GM18508 (cell line): Measurements from ENCODE around the gene B4GALT3.
A peak's percentile ranks its signal among the peaks of the same experiment; 100 is the strongest.
"Not testable (repeated sequence)": the region's sequence is repeated elsewhere in the genome, so short reads cannot be mapped to it uniquely, and the experiment has no call there.

Experiments used
- ATAC-seq: cut with Tn5 transposase; IDR thresholded peaks from one replicate; pipeline ENCODE4 v1.9.1; 2021; ENCODE audit warnings: moderate number of reproducible peaks; ENCODE audit not compliant: insufficient read depth, unreplicated experiment

The B4GALT3 gene

DNA sequence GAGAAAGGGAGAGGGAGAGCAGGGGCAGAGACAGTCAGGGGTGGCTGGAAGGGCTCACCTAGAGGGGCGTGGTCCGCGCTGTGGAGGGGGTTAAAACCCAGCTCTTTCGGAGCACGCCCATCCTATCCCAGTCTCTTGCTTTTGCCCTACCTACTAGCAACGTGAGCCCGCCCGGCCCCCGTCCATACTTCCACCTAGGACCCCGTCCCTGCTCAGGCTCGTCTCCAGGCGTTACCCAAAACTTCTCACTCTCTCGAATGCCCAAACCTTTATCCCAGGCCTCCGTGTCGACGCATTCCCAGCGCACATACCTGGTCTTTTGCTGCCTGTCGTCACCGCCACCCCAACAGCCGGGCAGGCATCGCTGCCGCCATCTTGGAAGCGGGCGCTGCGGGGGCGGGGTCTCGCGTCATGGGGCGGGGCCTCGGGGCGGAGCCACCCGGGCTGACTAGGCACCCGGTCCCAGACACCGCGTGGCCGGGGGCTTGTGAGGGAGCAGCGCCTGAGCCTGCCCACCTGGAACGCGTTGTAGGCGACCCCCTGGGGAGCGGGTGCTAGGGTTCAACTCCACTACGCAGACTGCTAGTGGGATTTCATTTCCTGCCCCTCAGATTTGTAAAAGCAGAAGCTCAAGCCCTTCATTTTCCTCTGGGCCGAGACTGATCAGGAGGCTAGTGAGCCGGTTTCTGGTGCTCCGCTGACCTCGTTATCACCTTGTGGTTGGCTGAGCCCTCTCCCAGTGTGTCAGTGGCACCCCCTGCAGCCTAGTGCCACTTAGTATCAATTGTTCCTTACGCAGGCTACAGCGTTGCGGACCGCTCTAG is at the start of gene B4GALT3:
Gene B4GALT3 (minus strand): TSS at position 396 of the 824 bp plus-strand sequence. CDS start 1,447 bp downstream, outside the sequence.
- no peak for ATAC-seq

DNA sequence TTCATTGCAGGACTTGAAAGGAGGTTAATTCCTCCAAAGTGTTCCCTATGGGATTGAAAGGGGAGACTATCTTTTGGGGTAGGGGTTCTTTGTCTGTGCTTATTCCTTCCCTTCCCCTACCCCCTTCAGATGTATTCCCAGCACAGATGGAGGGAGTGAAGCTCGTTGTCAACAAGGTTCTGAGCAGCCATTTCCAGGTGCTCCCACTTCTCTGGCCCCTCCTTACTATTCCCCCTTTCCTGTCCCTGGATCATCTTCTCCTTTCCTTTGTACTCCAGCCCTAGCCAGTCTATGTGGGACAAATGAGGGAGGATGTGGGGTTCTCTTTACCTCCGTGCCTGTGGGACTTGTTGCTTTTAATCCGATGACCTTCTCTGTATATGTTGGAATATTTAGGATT is 49.5 kb upstream of the B4GALT3 start:
- no peak for ATAC-seq

GRCh38 chr1:161226320-161226711 is 49.0 kb upstream of the B4GALT3 start:
- no peak for ATAC-seq

DNA sequence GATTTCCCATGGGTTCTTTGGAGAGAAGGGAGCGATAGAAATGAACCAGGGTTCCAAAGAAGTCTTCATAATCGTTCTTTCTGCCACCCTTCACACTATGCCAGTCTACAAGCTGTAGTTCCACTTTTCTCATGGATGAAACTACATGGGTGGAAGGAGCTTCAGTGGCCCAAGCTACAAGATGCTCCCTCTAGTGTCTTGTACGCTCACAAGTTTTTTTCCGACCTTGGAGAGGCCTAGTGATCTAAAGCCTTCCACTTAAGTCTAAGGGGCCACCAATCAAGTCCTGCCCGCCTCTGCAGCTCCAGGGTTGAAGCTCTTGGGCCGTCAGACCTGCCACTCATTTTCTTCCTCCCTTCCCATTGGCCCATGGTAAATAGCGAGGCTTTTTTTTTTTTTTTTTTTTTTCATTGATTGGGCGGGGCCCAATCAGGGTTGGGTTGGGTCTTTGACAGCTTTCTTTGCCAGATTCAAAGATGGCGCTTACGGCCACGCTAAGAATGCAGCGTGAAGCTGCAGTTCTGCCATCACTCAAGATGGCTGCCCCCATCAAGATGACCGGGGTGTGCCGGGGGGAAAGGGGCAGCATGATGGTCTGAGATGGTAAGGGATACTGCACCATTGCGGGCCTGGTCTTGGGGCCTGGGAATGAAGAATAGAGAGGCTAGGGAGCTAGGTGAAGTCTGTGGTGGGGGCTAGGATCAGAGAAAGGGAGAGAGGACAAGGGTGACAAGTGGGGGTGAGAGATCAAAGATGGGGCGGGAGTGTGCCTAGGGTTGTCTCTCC is 48.4 kb upstream of the B4GALT3 start, which contains the start of gene TOMM40L:
Gene TOMM40L (plus strand): TSS at position 527 of the 786 bp plus-strand sequence. CDS start 430 bp downstream, outside the sequence.
- peak; percentile 87 for ATAC-seq

DNA sequence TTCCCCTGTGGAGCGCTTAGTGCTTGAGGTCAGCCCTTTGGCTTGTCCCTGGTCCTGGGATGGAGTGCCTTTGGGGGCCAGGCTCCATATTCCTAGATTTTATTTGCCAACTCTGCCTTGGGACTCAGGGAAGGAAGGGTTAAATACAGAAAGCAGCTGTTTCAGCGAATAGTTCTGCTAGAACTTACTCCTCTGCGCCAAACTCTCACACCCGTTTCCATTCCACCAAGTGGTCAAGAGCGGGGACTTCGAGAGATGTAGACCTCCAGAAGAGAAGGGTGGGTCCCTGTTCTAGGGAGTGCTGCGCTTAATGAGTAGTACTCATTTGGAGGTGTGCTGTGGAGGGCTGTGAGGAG is 47.8 kb upstream of the B4GALT3 start:
- ATAC-seq: peak; percentile 0

DNA sequence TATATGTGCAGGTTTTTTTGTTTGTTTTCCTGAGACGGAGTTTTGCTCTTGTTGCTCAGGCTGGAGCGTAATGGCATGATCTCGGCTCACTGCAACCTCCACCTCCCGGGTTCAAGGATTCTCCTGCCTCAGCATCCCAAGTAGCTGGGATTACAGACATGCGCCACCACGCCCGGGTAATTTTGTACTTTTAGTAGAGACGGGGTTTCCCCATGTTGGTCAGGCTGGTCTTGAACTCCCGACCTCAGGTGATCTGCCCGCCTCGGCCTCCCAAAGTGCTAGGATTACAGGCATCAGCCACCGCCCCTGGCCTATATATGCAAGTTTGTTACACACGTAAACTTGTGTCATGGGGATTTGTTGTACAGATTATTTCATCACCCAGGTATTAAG is 47.4 kb upstream of the B4GALT3 start:
- not testable (repeated sequence) for ATAC-seq

DNA sequence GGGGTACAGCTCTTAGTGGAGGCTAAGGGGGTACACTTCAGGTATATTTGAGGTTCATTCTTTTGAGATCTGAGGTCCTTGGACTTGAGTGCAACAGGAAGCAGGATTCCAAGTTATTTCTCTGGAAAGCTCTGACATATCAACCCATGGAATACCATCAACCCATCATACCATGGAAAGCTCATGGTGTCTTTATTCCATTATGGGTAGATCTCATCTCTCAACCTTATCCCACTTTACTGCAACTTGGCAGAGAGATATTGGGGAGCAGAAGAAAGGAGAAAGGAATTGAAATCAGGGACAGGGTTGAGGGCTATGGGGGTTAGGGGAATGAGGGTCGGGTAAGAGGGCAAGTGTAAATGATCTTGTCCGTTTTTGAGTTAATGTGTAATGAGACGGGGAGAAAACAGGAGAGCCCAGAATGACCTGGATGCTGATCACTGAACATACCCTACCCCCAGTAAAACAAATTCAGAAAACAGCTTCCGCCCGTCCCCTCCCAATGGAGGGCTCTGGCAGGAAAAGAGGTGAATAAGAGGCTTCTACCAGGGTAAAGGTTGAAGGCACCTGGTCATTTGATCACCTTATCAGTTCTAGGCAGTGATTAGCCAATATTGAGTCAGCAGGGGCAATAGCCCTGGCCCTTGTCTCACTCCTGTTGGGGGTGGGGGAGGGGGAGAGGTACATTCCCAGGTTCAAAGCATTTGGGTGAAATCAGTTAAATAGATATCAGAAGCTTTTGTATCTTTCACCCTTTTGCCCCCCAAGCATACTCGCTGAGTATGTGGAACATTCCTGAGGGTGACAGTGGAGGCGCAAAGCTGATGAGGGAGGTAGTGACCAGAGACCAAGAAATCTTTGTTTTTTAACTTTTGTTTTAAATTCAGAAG is 46.7 kb upstream of the B4GALT3 start:
- ATAC-seq: no peak

DNA sequence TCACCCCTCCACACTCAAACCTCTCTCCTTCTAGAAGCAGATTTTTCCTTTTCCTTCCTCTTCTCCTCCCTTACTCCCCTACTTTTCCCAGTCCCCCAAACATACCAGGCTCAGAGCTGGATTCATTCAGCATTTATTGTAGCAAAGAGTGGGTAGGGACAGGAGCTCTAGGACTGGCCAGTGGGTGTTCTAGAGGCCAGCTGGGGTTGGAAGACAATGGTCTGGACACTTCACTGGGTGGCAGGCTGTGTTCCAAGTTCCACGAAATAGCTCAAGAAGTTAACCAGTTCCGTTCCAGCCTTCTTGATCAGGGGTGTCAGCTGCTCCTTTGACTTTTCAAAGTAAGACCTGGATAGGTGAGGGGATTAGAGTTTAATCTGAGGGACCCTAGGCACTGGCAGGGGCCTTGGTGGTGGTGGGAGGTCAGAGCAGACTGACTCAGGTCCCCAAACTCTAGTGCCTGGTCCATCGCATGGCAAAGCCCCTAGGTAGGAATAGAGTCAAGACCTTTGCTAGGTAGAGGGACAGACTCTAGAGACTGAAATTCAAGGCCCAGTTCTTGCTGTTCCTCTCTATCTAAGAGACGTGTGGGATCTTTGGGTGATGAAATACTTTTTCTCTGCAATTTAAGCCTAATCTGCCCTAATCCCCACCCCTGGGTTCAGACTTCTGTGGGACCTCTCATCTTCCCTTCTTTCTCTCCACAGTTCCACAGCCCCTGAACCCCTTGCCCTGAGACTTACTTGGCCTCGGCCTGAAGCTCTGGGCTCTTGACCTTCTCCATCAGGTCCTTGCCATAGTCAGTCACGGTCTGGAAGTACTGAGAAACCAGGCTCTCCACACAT is 45.1 kb upstream of the B4GALT3 start:
- ATAC-seq: no peak

DNA sequence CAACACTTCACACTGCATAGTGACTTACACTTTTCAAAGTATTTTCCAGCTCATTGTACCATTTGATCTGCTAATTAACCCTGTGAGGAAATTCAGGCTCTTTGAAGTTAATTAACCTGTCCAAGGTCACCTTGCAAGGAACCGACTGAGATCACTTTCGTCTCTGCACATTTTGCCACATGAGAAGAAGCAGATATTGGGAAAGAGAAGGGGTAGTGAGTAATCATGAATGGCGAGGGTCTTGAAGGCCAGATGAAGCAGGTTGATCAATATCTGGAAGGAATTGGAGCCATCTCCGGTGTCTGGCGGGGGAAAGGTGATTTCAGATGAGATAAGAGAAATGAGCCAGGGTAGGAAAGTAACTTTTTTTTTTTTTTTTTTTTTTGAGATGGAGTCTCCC is 42.7 kb upstream of the B4GALT3 start:
- no peak for ATAC-seq

- no peak for ATAC-seq
Observed at GRCh38 chr1:161219078-161219892, 42.0 kb upstream of the B4GALT3 start.

DNA sequence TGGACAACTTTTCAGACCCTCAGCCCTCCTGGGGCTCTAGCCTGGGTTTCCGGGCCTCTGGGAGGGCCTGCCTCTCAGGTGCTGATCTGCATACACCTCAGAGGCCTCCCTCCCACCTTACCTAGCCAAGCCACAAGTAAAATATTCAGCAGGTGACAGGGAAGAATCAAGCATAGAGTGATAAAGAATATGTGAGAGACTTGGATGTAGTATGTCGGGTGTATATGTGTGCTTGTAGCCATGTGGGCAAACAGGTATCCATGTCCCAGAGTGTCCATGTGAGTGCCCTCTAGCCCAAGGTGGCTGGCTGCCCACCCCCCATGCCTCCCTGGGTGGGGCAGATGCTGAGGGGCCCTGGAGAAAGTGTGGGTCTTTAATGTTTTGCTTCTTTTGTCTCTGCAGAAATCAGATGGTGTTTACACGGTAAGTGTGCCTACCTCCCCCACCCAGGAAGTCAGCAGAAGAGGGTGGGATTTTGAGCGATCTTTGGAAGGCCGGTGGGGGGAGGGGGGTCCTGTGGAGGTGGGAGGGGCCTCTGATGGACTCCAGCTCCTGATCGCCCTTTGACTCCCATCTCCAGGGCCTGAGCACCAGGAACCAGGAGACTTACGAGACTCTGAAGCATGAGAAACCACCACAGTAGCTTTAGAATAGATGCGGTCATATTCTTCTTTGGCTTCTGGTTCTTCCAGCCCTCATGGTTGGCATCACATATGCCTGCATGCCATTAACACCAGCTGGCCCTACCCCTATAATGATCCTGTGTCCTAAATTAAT is 41.2 kb upstream of the B4GALT3 start:
- ATAC-seq: no peak

DNA sequence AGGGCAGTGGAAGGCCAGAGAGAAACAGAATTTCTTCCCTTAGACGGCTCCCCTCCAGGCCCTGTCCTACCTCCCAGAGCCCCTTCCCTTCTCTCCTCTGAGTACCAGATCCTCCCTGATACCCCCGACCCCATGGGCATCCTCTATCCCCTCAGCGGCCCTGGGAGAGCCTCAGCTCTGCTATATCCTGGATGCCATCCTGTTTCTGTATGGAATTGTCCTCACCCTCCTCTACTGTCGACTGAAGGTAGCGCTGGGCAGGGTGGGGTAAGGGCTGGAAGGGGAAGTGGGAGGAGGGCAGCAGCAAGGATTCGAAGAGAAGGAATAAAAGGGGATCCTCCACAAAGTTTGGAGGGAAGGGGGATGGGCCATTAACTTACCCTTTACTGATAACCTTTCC is 40.5 kb upstream of the B4GALT3 start:
- ATAC-seq: no peak

- ATAC-seq: peak; percentile 69
Observed at GRCh38 chr1:161216945-161217712, 39.8 kb upstream of the B4GALT3 start.

DNA sequence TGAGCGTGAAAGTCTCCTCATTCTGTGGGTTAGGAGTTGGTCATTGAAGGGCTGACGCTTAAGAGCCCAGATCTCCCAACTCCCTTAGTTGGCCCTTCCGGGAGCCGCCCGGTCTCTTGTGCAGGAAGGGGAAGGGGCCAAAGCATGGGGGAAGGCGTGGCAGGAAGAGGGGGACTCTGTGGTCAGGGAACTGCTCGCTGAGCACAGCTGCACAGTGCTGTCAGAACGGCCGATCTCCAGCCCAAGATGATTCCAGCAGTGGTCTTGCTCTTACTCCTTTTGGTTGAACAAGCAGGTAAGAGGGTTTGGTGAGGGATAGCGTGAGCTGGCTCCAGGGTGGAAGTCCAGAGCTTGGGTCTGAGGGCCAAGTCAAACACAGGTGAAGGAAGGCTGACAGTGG is 37.8 kb upstream of the B4GALT3 start, which contains the start of gene FCER1G:
Gene FCER1G (plus strand): TSS at position 220 of the 400 bp plus-strand sequence. CDS start 27 bp downstream, at position 247.
- ATAC-seq: no peak

DNA sequence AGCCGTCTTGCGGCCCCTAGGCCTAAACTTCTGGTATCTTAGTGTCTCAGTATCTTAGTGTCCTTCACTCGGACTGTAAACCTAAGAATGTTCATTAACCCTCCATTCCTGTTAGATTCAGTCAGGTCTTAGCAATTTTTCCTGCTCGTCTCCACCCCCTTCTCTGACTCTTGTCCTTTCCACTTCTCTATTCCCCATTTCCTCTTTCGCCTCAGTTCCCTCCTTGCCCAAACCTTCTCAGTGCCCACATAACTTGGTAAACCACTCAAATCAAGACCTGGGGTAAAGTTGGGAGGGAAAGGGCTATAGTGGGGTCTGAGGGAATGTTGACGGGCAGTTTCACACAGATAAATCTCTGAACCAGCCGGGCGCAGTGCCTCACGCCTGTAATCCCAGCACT is 37.1 kb upstream of the B4GALT3 start:
- no peak for ATAC-seq

DNA sequence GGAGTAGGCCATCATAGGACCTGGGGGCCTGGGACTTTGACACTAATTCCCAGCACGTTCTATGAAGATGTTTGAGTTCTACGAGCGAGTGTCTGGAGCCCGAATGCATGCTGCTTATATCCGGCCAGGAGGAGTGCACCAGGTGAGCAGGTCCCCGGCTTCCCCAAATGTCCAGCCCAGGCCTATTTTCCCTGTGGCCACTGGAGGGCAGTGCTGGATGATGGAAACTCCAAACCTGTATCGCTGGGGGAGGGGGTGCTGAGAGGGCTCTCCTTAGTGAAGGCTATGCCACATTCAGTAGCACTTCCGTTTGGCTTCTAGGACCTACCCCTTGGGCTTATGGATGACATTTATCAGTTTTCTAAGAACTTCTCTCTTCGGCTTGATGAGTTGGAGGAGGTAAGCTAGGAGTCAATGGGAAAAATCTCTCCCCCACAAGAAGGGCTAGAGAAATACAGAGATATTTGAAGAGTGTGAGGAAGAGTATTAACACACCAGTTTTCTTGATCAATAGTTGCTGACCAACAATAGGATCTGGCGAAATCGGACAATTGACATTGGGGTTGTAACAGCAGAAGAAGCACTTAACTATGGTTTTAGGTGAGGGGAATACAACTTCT is 32.6 kb upstream of the B4GALT3 start:
- no peak for ATAC-seq

DNA sequence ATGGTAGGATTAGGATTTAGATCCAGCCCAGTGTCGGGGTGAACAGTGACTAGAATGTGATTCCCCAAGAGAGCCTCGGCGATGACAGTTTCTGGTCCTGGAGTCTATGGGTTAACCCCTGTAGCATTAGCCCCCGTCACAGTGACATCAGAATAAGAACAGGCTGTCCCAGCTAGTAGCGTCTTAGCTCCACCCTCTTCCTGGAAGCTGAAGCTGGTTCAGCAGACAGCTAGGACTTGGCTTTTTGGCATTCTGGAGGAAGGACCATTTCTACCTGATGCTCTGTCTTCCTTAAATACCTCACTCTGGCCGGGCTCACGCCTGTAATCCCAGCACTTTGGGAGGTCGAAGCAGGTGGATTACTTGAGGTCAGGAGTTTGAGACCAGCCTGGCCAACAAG is 29.9 kb upstream of the B4GALT3 start:
- ATAC-seq: no peak
